OCI-LY3 (cell line): ENCODE results near the gene CYGB.
"Not testable (repeated sequence)": the region's sequence is repeated elsewhere in the genome, so short reads cannot be mapped to it uniquely, and the experiment has no call there.

Experiments used
- H2AFZ ChIP-seq: fragments of 200-600, 300-600 bp; shearing (Covaris generic); 2 replicates; pipeline ENCODE4 v1.6.0; 2014; ENCODE audit warnings: antibody characterized with exemption, low read depth, low read length
- H3K27ac ChIP-seq: fragments of 200-600, 300-600 bp; sonication (generic); 2 replicates; pipeline ENCODE4 v1.5.1; 2014; ENCODE audit warnings: mild to moderate bottlenecking, low read length, moderate library complexity, mixed read lengths
- H3K27me3 ChIP-seq: fragments of 200-600, 300-600 bp; sonication (generic); 2 replicates; pipeline ENCODE4 v1.6.1; 2014; ENCODE audit warnings: low read depth, low read length, mixed read lengths
- H3K36me3 ChIP-seq: fragments of 200-600, 300-600 bp; sonication (generic); replicated peaks from 2 replicates; pipeline ENCODE3; 2014; ENCODE audit warnings: low read depth, low read length, mixed read lengths
- H3K4me1 ChIP-seq: fragments of 300-600, 200-600 bp; sonication (generic); 2 replicates; pipeline ENCODE4 v1.6.1; 2014; ENCODE audit warnings: low read length, mixed read lengths
- H3K4me2 ChIP-seq: fragments of 200-600, 300-600 bp; sonication (generic); 2 replicates; pipeline ENCODE4 v1.6.1; 2014; ENCODE audit warnings: low read length, mixed read lengths
- H3K4me3 ChIP-seq: fragments of 300-600, 200-600 bp; sonication (generic); 2 replicates; pipeline ENCODE4 v1.5.1; 2014; ENCODE audit warnings: antibody characterized with exemption, mild to moderate bottlenecking, low read length, moderate library complexity
- H3K79me2 ChIP-seq: fragments of 300-600, 200-600 bp; shearing (Covaris generic); 2 replicates; pipeline ENCODE4 v1.6.1; 2014; ENCODE audit warnings: mild to moderate bottlenecking, low read length, mixed read lengths
- H3K9ac ChIP-seq: fragments of 300-600, 200-600 bp; shearing (Covaris generic); 2 replicates; pipeline ENCODE4 v1.6.0; 2014; ENCODE audit warnings: mild to moderate bottlenecking, low read length, moderate library complexity
- H3K9me3 ChIP-seq: fragments of 200-600, 300-600 bp; shearing (Covaris generic); 2 replicates; pipeline ENCODE4 v1.6.1; 2014; ENCODE audit warnings: low read length, mixed read lengths; ENCODE audit not compliant: insufficient read depth
- H4K20me1 ChIP-seq: fragments of 200-600, 300-600 bp; sonication (generic); 2 replicates; pipeline ENCODE4 v1.6.1; 2016; ENCODE audit warnings: low read length, mixed read lengths; ENCODE audit not compliant: insufficient read depth
- CTCF ChIP-seq: fragments of 200-600, 300-600 bp; sonication (generic); IDR thresholded peaks from 2 replicates; pipeline ENCODE4 v1.5.1; 2014; ENCODE audit warnings: antibody characterized with exemption, low read length, low read depth
- EZH2phosphoT487 ChIP-seq: fragments of 200-600 bp; shearing (Covaris generic); IDR thresholded peaks from 2 replicates; pipeline ENCODE4 v1.6.1; 2018; ENCODE audit warnings: antibody characterized with exemption, mixed run types, low read depth

Gene CYGB

GRCh38 chr17:76560036-76560876 is 22.7 kb upstream of the CYGB start:
- Histone ChIP-seq H3K9ac (no peak overlapping the region), H3K27me3 (no peaks in the 10 kb centered on the region), H3K27ac (no peak overlapping the region), H3K4me1 (peaks cover 32% of the 10 kb centered on the region), H3K79me2 (peaks cover 61% of the 10 kb centered on the region), H4K20me1 (peaks cover 45% of the 10 kb centered on the region), H3K4me2 (peak overlapping the region; percentile 99), H3K36me3 (peaks cover 44% of the 10 kb centered on the region), H3K9me3 (no peaks in the 10 kb centered on the region), H2AFZ (no peak overlapping the region), H3K4me3 (no peak overlapping the region)
- TF ChIP-seq EZH2phosphoT487 (no peak), CTCF (no peak)

GRCh38 chr17:76559460-76559859 is 22.0 kb upstream of the CYGB start:
- not testable (repeated sequence) for H3K9me3 ChIP-seq, H2AFZ ChIP-seq, H3K27me3 ChIP-seq, H3K27ac ChIP-seq
- Histone ChIP-seq H3K79me2 (peaks cover 61% of the 10 kb centered on the region), H3K36me3 (peaks cover 42% of the 10 kb centered on the region), H3K4me2 (peak overlapping the region; percentile 99), H3K4me1 (peaks cover 32% of the 10 kb centered on the region), H3K4me3 (peak overlapping the region; percentile 93), H3K9ac (0 out of 2 replicates have a peak overlapping the region, but pooled peaks have one; percentile 98), H4K20me1 (peaks cover 42% of the 10 kb centered on the region)

- Histone ChIP-seq H3K27ac (peak overlapping the region; percentile 75), H3K4me1 (peaks cover 32% of the 10 kb centered on the region), H4K20me1 (peaks cover 42% of the 10 kb centered on the region), H3K36me3 (peaks cover 42% of the 10 kb centered on the region), H3K9me3 (no peaks in the 10 kb centered on the region), H3K27me3 (no peaks in the 10 kb centered on the region), H3K4me2 (peak overlapping the region; percentile 99), H3K4me3 (peak overlapping the region; percentile 93), H3K9ac (peak overlapping the region; percentile 98), H2AFZ (no peak overlapping the region), H3K79me2 (peaks cover 61% of the 10 kb centered on the region)
- TF ChIP-seq CTCF, result peak; percentile 78
- no peak for TF ChIP-seq EZH2phosphoT487
Measured at GRCh38 chr17:76558198-76559095, 20.9 kb upstream of the CYGB start.

- H2AFZ ChIP-seq, result peak overlapping the region; percentile 90
- no peaks in the 10 kb centered on the region for H3K27me3 ChIP-seq
- H3K79me2 ChIP-seq, result peaks cover 58% of the 10 kb centered on the region
- H3K27ac ChIP-seq, result peak overlapping the region; percentile 75
- peak overlapping the region; percentile 99 for H3K4me2 ChIP-seq
- H4K20me1 ChIP-seq, result peaks cover 38% of the 10 kb centered on the region
- H3K36me3 ChIP-seq, result peaks cover 39% of the 10 kb centered on the region
- peak overlapping the region; percentile 93 for H3K4me3 ChIP-seq
- no peaks in the 10 kb centered on the region for H3K9me3 ChIP-seq
- peaks cover 32% of the 10 kb centered on the region for H3K4me1 ChIP-seq
- TF ChIP-seq CTCF (peak; percentile 53), EZH2phosphoT487 (no peak)
- peak overlapping the region; percentile 98 for H3K9ac ChIP-seq
Measured at GRCh38 chr17:76557368-76558197, 20.1 kb upstream of the CYGB start.
